B cell (primary cell): Measurements from ENCODE around the gene PRKAA2.

Experiments used
- CTCF ChIP-seq: fragments of 200-600 bp; IDR thresholded peaks from one replicate; pipeline ENCODE4 v1.8.0; 2022; ENCODE audit warnings: antibody characterized with exemption, mild to moderate bottlenecking
- EZH2 ChIP-seq: IDR thresholded peaks from 2 replicates; pipeline ENCODE4 v1.6.1; 2012; ENCODE audit warnings: borderline replicate concordance, low read depth, mild to moderate bottlenecking, moderate library complexity, low read length; ENCODE audit not compliant: insufficient read depth, poor library complexity, severe bottlenecking

- TF ChIP-seq CTCF: no peak
- TF ChIP-seq EZH2: no peak
Observed at GRCh38 chr1:56754708-56755479, 109.8 kb downstream of the PRKAA2 start.
